ENCODE data around the gene ACTR10.
A peak's percentile ranks its signal among the peaks of the same experiment; 100 is the strongest.

Gene ACTR10

GRCh38 chr14:58239244-58240195 lies 39.6 kb downstream of the ACTR10 start:
- no peak for TF ChIP-seq POLR2AphosphoS5 (IDR thresholded peaks at IDR 0.05; ENCODE audit: low read depth)
- TF ChIP-seq, protein P1, sequence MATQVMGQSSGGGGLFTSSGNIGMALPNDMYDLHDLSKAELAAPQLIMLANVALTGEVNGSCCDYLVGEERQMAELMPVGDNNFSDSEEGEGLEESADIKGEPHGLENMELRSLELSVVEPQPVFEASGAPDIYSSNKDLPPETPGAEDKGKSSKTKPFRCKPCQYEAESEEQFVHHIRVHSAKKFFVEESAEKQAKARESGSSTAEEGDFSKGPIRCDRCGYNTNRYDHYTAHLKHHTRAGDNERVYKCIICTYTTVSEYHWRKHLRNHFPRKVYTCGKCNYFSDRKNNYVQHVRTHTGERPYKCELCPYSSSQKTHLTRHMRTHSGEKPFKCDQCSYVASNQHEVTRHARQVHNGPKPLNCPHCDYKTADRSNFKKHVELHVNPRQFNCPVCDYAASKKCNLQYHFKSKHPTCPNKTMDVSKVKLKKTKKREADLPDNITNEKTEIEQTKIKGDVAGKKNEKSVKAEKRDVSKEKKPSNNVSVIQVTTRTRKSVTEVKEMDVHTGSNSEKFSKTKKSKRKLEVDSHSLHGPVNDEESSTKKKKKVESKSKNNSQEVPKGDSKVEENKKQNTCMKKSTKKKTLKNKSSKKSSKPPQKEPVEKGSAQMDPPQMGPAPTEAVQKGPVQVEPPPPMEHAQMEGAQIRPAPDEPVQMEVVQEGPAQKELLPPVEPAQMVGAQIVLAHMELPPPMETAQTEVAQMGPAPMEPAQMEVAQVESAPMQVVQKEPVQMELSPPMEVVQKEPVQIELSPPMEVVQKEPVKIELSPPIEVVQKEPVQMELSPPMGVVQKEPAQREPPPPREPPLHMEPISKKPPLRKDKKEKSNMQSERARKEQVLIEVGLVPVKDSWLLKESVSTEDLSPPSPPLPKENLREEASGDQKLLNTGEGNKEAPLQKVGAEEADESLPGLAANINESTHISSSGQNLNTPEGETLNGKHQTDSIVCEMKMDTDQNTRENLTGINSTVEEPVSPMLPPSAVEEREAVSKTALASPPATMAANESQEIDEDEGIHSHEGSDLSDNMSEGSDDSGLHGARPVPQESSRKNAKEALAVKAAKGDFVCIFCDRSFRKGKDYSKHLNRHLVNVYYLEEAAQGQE (IDR thresholded peaks at IDR 0.05; ENCODE audit: insufficient replicate concordance, low read depth), result peak; percentile 27
- no peaks in the 10 kb centered on the region for H3K27me3 ChIP-seq (ENCODE audit: insufficient read depth, poor library complexity, severe bottlenecking)
- H3K4me3 ChIP-seq (replicated peaks; ENCODE audit: insufficient read depth, low read length), result peak overlapping the region; percentile 52
- DNase-seq (ENCODE audit: low read depth in 1 of 2, low spot score in 1 of 2), result peak in 1 of 2 experiments; percentile 63
- peak overlapping the region; percentile 58 for H3K27ac ChIP-seq (replicated peaks)

DNA sequence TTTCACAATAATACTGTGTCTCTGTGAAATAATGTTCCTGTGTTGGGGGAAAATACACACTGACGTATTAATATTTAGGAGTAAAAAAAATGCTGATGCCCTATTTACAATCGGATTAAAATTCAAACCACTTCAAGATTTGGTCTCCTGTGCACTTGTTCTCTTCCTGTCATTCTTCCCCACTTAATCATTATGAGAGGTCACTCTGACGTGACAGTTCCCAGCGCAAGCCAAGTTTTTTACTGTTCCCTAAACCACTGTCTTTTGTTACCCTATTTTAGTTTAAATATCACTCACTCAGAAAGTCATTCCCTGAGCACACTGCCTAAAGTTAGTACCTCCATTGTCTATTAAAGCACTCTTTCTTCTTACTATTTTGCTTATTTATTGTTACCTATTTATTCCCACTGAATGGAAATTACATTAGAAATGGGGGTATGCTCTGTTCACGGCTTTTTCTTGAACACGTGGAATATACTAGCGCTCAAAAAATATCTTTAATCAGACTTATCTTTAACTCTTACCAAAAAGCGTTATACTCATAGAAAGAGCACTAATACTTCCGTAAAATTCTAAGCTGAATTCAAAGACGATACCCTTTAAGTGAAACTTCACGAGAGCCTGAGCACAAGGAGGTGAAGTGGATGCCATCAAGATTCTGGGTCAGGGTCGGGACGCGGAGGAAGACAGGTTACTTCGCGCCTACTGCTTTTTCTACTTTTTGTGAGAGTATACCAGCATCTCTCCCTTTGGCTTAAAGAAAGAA lies 44.0 kb downstream of the ACTR10 start:
- TF ChIP-seq POLR2AphosphoS5 (IDR thresholded peaks at IDR 0.05; ENCODE audit: low read depth), result peak; percentile 27; the same call in 1 of the 2 replicates
- TF ChIP-seq SPI1 (IDR thresholded peaks at IDR 0.05; ENCODE audit: borderline replicate concordance, low read depth), result no peak
- Histone ChIP-seq H3K4me3 (replicated peaks; ENCODE audit: insufficient read depth, low read length) (peak overlapping the region; percentile 54), H3K27ac (replicated peaks) (peak overlapping the region; percentile 91), H3K27me3 (ENCODE audit: insufficient read depth, poor library complexity, severe bottlenecking) (no peaks in the 10 kb centered on the region)
- peak in 1 of 2 experiments; percentile 48 for DNase-seq (ENCODE audit: low read depth in 1 of 2, low spot score in 1 of 2)

DNA sequence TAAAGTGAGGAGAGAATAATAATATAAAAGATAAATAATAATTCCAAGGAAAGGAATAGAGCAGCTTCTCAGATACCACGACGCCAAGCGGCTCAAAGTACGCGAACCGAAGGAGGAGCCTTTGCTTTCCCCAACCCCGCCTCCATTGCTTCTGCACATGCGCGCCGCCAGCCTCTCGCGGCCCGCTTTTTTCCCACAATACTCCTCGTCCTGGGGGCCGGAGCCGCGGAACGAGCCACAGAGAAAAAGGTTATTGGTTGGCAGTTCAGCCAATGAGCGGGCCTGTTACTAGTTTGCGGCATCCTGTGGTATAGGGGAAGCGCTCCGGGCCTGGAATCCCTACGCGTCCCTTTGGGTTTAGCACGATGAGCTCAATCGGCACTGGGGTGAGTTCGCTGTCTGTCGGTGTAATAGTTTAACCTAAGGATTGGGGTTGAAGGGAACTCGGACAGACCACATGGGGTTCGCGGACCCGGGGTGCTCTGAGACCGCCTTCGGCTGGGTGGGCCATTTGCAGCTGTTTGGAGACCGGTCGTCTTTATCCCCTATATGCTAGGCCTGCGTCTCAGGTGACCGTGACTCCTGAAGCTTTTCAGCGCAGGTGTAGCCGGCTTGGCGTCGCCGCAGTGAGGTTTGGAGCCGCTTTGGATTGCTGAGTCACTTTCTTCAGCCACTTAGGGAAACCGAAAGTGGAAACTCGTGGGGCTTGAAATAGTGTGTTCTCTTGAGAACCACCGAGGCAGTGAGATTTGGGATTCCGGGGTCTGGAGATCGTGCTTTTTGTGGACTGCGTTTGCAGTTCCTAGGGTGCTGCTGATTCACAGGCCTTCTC lies 44.8 kb downstream of the ACTR10 start, which contains the start of gene PSMA3:
Gene PSMA3 (plus strand): TSS at position 288 of the 832 bp plus-strand sequence. CDS start 78 bp downstream, at position 366.
- Histone ChIP-seq H3K4me3 (replicated peaks; ENCODE audit: insufficient read depth, low read length) (peak within 1 kb of the TSS; percentile 85), H3K27ac (replicated peaks) (peak within 1 kb of the TSS; percentile 91), H3K27me3 (ENCODE audit: insufficient read depth, poor library complexity, severe bottlenecking) (no peaks in the 10 kb centered on the region)
- DNase-seq (ENCODE audit: low read depth in 1 of 2, low spot score in 1 of 2), result peak; percentile 98
- peak; percentile 68; the same call in 1 of the 2 replicates for TF ChIP-seq POLR2AphosphoS5 (IDR thresholded peaks at IDR 0.05; ENCODE audit: low read depth)
- TF ChIP-seq, protein P1 (IDR thresholded peaks at IDR 0.05; ENCODE audit: insufficient replicate concordance, low read depth), result no peak
- peak; percentile 51; the same call in 1 of the 2 replicates for TF ChIP-seq SPI1 (IDR thresholded peaks at IDR 0.05; ENCODE audit: borderline replicate concordance, low read depth)

DNA sequence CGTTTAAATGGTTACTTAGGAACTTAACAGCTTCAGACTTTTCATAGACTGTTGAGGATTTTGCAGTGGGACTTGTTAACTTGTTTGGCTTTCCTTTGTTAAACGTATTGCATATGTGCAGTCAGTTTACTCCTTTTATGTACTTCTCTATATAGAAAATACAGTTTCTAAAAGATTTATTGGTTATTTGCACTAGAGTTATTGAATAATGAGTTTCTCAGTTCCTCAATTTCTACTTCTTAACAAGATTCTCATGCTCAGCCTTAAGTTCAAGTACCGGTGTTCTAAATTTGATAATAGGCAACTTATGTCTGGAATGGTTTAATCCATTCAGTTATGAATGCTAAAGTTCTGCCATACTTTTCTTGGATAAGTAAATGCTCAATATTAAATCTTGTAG lies 45.6 kb downstream of the ACTR10 start:
- peak overlapping the region; percentile 85 for H3K4me3 ChIP-seq (replicated peaks; ENCODE audit: insufficient read depth, low read length)
- peak overlapping the region; percentile 91 for H3K27ac ChIP-seq (replicated peaks)
- DNase-seq (ENCODE audit: low read depth in 1 of 2, low spot score in 1 of 2), result no peak
- no peaks in the 10 kb centered on the region for H3K27me3 ChIP-seq (ENCODE audit: insufficient read depth, poor library complexity, severe bottlenecking)
- TF ChIP-seq, protein P1 (IDR thresholded peaks at IDR 0.05; ENCODE audit: insufficient replicate concordance, low read depth), result no peak
- TF ChIP-seq SPI1 (IDR thresholded peaks at IDR 0.05; ENCODE audit: borderline replicate concordance, low read depth), result peak; percentile 46; the same call in 1 of the 2 replicates
